Measurements from ENCODE around the gene KDM3B. TPM values are rescaled to one million over a fixed set of nuclear protein-coding genes. Genes with fewer than 3 reads are reported as not detected.

Gene KDM3B
- total RNA-seq, 1 donor from 2014 or later = 101 TPM

DNA sequence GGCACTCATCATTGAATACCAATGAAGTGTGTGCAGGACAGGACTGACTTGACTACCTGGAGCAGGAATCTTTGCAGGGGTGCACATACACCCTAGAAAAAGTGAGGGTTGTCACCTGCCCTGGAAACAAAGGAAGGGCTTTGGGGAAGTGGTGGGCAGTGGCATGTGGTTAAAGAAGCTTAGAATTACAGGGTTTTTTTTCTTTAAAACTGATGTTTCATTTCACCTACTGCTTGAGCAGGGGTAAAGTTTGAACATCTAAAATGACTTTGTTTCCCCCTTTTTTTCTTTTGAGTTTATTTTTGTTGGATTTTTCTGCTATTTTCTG lies 2.0 kb upstream of the KDM3B start:
- no peaks in the 10 kb centered on the region for H3K9me3 Mint-ChIP-seq (ENCODE audit: unreplicated experiment)
- no peak for DNase-seq (ENCODE audit: low spot score)
- peaks cover 38% of the 10 kb centered on the region for H3K36me3 Mint-ChIP-seq (ENCODE audit: low read depth, unreplicated experiment)
- peak overlapping the region; percentile 60 for H3K4me3 Mint-ChIP-seq (ENCODE audit: unreplicated experiment)
- H3K4me1 Mint-ChIP-seq (ENCODE audit: unreplicated experiment) = peaks cover 20% of the 10 kb centered on the region
- TF ChIP-seq, protein P1, sequence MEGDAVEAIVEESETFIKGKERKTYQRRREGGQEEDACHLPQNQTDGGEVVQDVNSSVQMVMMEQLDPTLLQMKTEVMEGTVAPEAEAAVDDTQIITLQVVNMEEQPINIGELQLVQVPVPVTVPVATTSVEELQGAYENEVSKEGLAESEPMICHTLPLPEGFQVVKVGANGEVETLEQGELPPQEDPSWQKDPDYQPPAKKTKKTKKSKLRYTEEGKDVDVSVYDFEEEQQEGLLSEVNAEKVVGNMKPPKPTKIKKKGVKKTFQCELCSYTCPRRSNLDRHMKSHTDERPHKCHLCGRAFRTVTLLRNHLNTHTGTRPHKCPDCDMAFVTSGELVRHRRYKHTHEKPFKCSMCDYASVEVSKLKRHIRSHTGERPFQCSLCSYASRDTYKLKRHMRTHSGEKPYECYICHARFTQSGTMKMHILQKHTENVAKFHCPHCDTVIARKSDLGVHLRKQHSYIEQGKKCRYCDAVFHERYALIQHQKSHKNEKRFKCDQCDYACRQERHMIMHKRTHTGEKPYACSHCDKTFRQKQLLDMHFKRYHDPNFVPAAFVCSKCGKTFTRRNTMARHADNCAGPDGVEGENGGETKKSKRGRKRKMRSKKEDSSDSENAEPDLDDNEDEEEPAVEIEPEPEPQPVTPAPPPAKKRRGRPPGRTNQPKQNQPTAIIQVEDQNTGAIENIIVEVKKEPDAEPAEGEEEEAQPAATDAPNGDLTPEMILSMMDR (IDR thresholded peaks at IDR 0.05; ENCODE audit: unreplicated experiment) = no peak
- H3K27me3 Mint-ChIP-seq (ENCODE audit: unreplicated experiment) = peaks cover 19% of the 10 kb centered on the region
- peak overlapping the region; percentile 53 for H3K27ac Mint-ChIP-seq (ENCODE audit: unreplicated experiment)

DNA sequence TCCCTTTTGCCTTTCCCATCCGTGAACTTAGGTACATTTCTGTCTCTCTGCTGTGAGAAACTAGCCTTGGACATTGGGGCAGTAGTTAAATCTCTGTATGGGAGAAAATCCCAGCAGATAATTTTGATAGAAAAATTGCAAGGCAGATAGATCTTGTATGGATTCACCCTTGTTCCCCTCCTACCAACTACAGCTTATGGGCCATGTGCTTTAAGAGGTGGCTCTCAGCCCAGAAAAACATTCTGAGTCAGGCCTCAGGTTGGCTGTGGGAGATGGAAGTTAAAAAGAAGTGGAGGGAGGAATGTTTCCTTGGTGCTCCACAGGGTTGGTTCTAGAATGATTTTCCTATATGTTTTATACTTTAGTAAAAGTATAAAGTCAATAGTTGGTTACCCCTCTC lies 1.4 kb upstream of the KDM3B start:
- peaks cover 33% of the 10 kb centered on the region for H3K36me3 Mint-ChIP-seq (ENCODE audit: low read depth, unreplicated experiment)
- TF ChIP-seq, protein P1 (IDR thresholded peaks at IDR 0.05; ENCODE audit: unreplicated experiment) = no peak
- H3K27ac Mint-ChIP-seq (ENCODE audit: unreplicated experiment) = no peak overlapping the region
- peaks cover 19% of the 10 kb centered on the region for H3K27me3 Mint-ChIP-seq (ENCODE audit: unreplicated experiment)
- peak overlapping the region; percentile 60 for H3K4me3 Mint-ChIP-seq (ENCODE audit: unreplicated experiment)
- H3K4me1 Mint-ChIP-seq (ENCODE audit: unreplicated experiment) = peaks cover 20% of the 10 kb centered on the region
- no peaks in the 10 kb centered on the region for H3K9me3 Mint-ChIP-seq (ENCODE audit: unreplicated experiment)
- no peak for DNase-seq (ENCODE audit: low spot score)

DNA sequence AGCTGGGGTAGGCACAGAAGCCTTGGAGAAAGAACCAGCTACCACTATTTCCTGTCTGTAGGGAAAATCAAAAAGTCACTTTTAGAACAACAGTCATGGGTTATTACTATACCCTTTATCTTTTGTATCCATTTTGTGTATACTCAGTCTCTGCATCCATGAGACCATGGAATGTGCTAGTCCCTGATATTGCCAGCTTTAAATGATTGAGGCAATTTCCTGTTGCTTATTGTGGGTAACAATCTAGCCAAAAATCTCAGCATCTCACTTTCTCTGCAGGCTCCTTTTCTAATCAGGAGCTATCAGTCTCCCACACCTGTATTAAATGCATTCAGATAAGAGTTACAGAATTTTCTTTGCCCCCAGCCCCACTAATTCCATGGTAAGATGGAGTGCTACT lies 968 bp upstream of the KDM3B start:
- no peak for DNase-seq (ENCODE audit: low spot score)
- Mint-ChIP-seq H3K4me1 (ENCODE audit: unreplicated experiment) (peaks cover 20% of the 10 kb centered on the region), H3K4me3 (ENCODE audit: unreplicated experiment) (peak overlapping the region; percentile 92), H3K9me3 (ENCODE audit: unreplicated experiment) (no peaks in the 10 kb centered on the region), H3K27me3 (ENCODE audit: unreplicated experiment) (peaks cover 19% of the 10 kb centered on the region), H3K27ac (ENCODE audit: unreplicated experiment) (peak overlapping the region; percentile 77), H3K36me3 (ENCODE audit: low read depth, unreplicated experiment) (peaks cover 31% of the 10 kb centered on the region)
- TF ChIP-seq, protein P1 (IDR thresholded peaks at IDR 0.05; ENCODE audit: unreplicated experiment) = no peak

DNA sequence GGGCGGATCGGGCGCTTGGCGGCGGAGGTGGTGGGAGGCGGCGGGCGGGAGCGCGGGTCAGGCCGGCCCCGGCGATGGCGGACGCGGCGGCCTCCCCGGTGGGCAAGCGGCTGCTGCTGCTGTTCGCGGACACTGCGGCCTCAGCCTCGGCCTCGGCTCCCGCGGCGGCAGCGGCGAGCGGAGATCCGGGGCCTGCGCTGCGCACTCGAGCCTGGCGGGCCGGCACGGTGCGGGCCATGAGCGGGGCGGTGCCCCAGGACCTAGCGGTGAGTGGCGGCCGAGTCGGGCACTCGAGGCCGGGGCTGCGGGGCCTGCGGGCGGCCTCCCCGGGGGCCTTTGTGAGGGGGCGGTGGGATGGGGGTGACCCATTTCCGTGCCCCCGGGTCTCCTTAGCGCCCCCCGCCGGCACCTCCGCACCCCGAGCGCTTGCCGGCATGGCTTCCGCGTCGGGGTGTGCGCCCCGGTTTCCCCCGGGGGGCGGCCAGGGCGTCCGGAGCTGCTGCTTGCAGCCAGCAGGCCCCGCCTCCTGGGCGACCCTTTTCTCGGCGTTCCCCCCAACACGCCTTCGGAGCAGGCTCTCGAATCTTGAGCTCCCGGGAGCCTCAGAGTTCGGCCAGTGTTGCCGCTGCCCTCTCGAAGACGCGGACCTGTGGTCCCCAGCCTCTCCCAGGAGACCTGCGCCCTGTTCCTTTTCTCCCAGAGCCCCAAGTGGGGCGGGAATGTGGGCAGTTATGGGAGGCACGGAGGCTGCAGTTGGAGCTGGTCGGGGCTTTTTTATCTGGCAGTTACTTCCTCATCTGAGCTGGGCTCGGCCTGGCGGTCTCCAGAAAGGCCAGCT lies 456 bp downstream of the KDM3B start:
- Mint-ChIP-seq H3K36me3 (ENCODE audit: low read depth, unreplicated experiment) (peaks cover 28% of the 10 kb centered on the region), H3K4me1 (ENCODE audit: unreplicated experiment) (peaks cover 20% of the 10 kb centered on the region), H3K27ac (ENCODE audit: unreplicated experiment) (peak overlapping the region; percentile 92), H3K27me3 (ENCODE audit: unreplicated experiment) (peaks cover 15% of the 10 kb centered on the region), H3K9me3 (ENCODE audit: unreplicated experiment) (no peaks in the 10 kb centered on the region), H3K4me3 (ENCODE audit: unreplicated experiment) (peak overlapping the region; percentile 97)
- DNase-seq (ENCODE audit: low spot score) = peak; percentile 56
- TF ChIP-seq, protein P1 (IDR thresholded peaks at IDR 0.05; ENCODE audit: unreplicated experiment) = peak; percentile 80

DNA sequence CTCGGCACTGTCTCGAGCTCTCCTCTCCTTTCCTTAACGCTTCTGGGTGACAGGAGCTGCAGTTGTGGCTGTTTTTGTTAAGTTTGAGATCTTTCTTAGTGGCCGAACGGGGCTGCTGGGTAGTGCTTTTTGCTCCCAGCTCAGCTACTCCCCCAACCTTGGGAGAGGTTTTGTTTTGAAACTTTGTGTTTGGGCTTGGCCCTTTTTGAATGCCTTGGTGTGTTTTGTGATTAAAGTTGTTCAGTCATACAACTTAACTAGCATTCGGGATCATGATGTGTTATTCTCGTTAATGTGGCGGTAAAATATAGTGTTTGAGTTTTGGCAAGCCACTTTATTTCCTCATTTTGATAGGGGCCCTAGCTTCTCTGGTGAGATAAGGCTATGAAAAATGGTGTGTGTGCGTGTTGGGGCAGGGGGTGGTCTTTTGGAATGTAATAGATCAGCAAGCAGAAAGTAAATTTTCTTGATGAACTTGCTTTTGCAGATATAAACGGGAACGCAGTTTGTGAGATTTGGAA lies 1.1 kb downstream of the KDM3B start:
- peaks cover 25% of the 10 kb centered on the region for H3K36me3 Mint-ChIP-seq (ENCODE audit: low read depth, unreplicated experiment)
- peak overlapping the region; percentile 97 for H3K4me3 Mint-ChIP-seq (ENCODE audit: unreplicated experiment)
- TF ChIP-seq, protein P1 (IDR thresholded peaks at IDR 0.05; ENCODE audit: unreplicated experiment) = no peak
- H3K27ac Mint-ChIP-seq (ENCODE audit: unreplicated experiment) = peak overlapping the region; percentile 92
- DNase-seq (ENCODE audit: low spot score) = no peak
- H3K27me3 Mint-ChIP-seq (ENCODE audit: unreplicated experiment) = peaks cover 14% of the 10 kb centered on the region
- no peaks in the 10 kb centered on the region for H3K9me3 Mint-ChIP-seq (ENCODE audit: unreplicated experiment)
- H3K4me1 Mint-ChIP-seq (ENCODE audit: unreplicated experiment) = peaks cover 20% of the 10 kb centered on the region
